GM18519 (cell line): ENCODE measurements around the gene CRTC2.
"Not testable (repeated sequence)": the region's sequence is repeated elsewhere in the genome, so short reads cannot be mapped to it uniquely, and the experiment has no call there.

Experiments
- ATAC-seq: cut with Tn5 transposase; IDR thresholded peaks from one replicate; pipeline ENCODE4 v1.9.1; 2021; ENCODE audit warnings: mild to moderate bottlenecking, moderate library complexity; ENCODE audit not compliant: unreplicated experiment, low FRiP score

The CRTC2 gene

GRCh38 chr1:153905908-153906307 lies 52.5 kb downstream of the CRTC2 start:
- not testable (repeated sequence) for ATAC-seq

GRCh38 chr1:153903841-153904455 lies 54.5 kb downstream of the CRTC2 start:
- no peak for ATAC-seq

- ATAC-seq, result no peak
Measured at GRCh38 chr1:153899509-153899908, 58.9 kb downstream of the CRTC2 start.
